HG03439 (cell line): Measurements from ENCODE around the gene OSBPL10.
A peak's percentile ranks its signal among the peaks of the same experiment; 100 is the strongest.
"Not testable (repeated sequence)": the region's sequence is repeated elsewhere in the genome, so short reads cannot be mapped to it uniquely, and the experiment has no call there.

Source experiments
- ATAC-seq: cut with Tn5 transposase; IDR thresholded peaks from one replicate; pipeline ENCODE4 v1.9.1; 2021; ENCODE audit warnings: mild to moderate bottlenecking, moderate library complexity; ENCODE audit not compliant: unreplicated experiment

Gene OSBPL10

GRCh38 chr3:31981206-31982181, at the start of gene OSBPL10, which contains the start of gene ZNF860:
TSS of gene OSBPL10 (minus strand) at chr3:31981262. CDS start at chr3:31981179, 83 bp downstream.
TSS of gene ZNF860 (plus strand) at chr3:31981750. CDS start at chr3:31989080, 7,330 bp downstream.
- ATAC-seq, result peak; percentile 24

- no peak for ATAC-seq
These were observed 45.5 kb upstream of the OSBPL10 start for GRCh38 chr3:32026593-32026992.

GRCh38 chr3:32022947-32023346, 41.9 kb upstream of the OSBPL10 start:
- no peak for ATAC-seq

GRCh38 chr3:32021748-32022147, 40.7 kb upstream of the OSBPL10 start:
- no peak for ATAC-seq

- ATAC-seq, result no peak
These were observed 40.1 kb upstream of the OSBPL10 start for GRCh38 chr3:32021155-32021554.

GRCh38 chr3:32018757-32019564, 37.9 kb upstream of the OSBPL10 start:
- no peak for ATAC-seq

- no peak for ATAC-seq
These were observed 36.2 kb upstream of the OSBPL10 start for GRCh38 chr3:32017286-32017685.

- not testable (repeated sequence) for ATAC-seq
These were observed 34.6 kb upstream of the OSBPL10 start for GRCh38 chr3:32015638-32016037.

GRCh38 chr3:32010699-32011098, 29.6 kb upstream of the OSBPL10 start:
- not testable (repeated sequence) for ATAC-seq

- no peak for ATAC-seq
These were observed 28.9 kb upstream of the OSBPL10 start for GRCh38 chr3:32009957-32010356.

- no peak for ATAC-seq
These were observed 28.0 kb upstream of the OSBPL10 start for GRCh38 chr3:32009101-32009500.

- ATAC-seq, result no peak
These were observed 23.2 kb upstream of the OSBPL10 start for GRCh38 chr3:32004113-32004765.

- ATAC-seq, result no peak
These were observed 22.3 kb upstream of the OSBPL10 start for GRCh38 chr3:32003380-32003779.

GRCh38 chr3:32002561-32003368, 21.7 kb upstream of the OSBPL10 start:
- no peak for ATAC-seq

- no peak for ATAC-seq
These were observed 19.8 kb upstream of the OSBPL10 start for GRCh38 chr3:32000877-32001276.

GRCh38 chr3:31999907-32000439, 18.9 kb upstream of the OSBPL10 start:
- ATAC-seq, result no peak

GRCh38 chr3:31997500-31997899, 16.4 kb upstream of the OSBPL10 start:
- no peak for ATAC-seq

- no peak for ATAC-seq
These were observed 15.1 kb upstream of the OSBPL10 start for GRCh38 chr3:31996195-31996594.

- ATAC-seq, result not testable (repeated sequence)
These were observed 14.0 kb upstream of the OSBPL10 start for GRCh38 chr3:31995026-31995425.

- ATAC-seq, result no peak
These were observed 12.8 kb upstream of the OSBPL10 start for GRCh38 chr3:31993843-31994242.
